Activated naive CD8-positive, alpha-beta T cell treated with anti-CD3 and anti-CD28 coated beads, Interleukin-2, amount 50 U/mL, for 24 hours (primary cell): ENCODE data around the gene WRAP53.
A peak's percentile ranks its signal among the peaks of the same experiment; 100 is the strongest.

Experiments used
- ATAC-seq: fragments of 150-1000 bp; cut with Tn5 transposase; one replicate; pipeline ENCODE4 v1.10.0; 2021
- DNase-seq: peaks from one replicate; pipeline ENCODE4 v3.0.0; 2021
- H3K27ac Mint-ChIP-seq: one replicate; pipeline ENCODE4 v1.8.0; 2021; ENCODE audit warnings: mild to moderate bottlenecking, mixed read lengths
- H3K27me3 Mint-ChIP-seq: one replicate; pipeline ENCODE4 v1.8.0; 2021; ENCODE audit warnings: mixed read lengths
- H3K36me3 Mint-ChIP-seq: one replicate; pipeline ENCODE4 v1.8.0; 2021; ENCODE audit warnings: low read depth, mixed read lengths
- H3K4me1 Mint-ChIP-seq: one replicate; pipeline ENCODE4 v1.8.0; 2021; ENCODE audit warnings: mixed read lengths
- H3K4me3 Mint-ChIP-seq: one replicate; pipeline ENCODE4 v1.8.0; 2021; ENCODE audit warnings: mild to moderate bottlenecking, moderate library complexity, mixed read lengths
- H3K9me3 Mint-ChIP-seq: one replicate; pipeline ENCODE4 v1.8.0; 2021; ENCODE audit warnings: mixed read lengths

The WRAP53 gene

GRCh38 chr17:7711051-7711755, 22.9 kb downstream of the WRAP53 start:
- no peak overlapping the region for H3K4me3 Mint-ChIP-seq
- no peak for DNase-seq
- H3K9me3 Mint-ChIP-seq, result no peaks in the 10 kb centered on the region
- ATAC-seq, result no peak
- no peaks in the 10 kb centered on the region for H3K36me3 Mint-ChIP-seq
- H3K27me3 Mint-ChIP-seq, result peaks cover 62% of the 10 kb centered on the region
- peaks cover 12% of the 10 kb centered on the region for H3K4me1 Mint-ChIP-seq
- H3K27ac Mint-ChIP-seq, result no peak overlapping the region

DNA sequence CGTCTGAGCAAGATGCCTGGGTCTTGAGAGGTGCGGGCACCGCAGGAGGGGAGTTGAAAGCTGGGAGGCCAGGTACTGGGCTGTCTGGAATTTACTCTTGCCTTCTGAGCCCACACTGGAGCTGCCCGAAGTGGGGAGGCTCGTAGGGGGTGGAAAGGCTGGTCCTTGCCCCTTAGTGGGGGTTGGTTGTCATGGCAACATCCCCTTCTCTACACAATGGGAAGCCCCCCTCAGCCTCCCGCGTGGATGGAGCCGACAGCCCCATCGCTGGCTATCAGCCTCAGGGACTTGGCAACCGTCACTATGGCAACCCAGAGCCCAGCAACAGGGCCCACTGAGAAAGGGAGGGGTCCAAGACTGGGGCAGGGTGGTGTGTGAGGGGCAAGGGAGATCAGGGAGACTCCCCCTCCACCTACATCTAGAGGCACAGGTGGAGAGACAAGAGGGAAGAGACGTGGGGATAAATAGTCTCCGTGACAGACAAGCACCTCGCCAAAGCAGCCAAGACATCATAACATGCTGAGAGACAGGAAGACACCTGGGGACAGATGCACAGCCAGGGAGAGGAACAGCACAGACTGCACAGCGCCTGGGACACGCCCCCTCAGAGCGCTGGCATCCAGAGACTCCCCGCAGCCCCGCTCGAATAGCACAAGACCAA, 24.0 kb downstream of the WRAP53 start:
- H3K4me3 Mint-ChIP-seq, result no peak overlapping the region

DNA sequence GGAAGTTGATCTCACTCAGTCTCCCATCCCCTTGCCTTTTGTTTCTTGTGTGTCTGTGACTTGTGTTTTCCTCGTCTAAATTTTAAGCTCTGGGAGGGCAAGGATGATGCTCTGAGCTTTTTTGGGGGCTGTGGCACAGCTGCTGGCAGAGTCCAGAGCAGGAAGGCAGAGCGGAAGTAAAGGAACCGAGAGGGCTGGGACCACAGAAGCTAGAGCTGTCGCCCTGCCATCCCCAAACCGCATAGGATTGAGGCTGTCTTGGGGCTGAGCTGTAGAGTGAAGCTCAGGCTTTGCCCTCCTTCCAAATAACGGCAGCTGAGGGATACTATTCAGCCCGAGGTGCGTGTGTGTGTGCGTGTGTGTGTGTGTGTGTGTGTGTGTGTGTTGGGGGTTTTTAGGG, 25.5 kb downstream of the WRAP53 start:
- ATAC-seq (no peak), DNase-seq (no peak)
- Mint-ChIP-seq H3K36me3 (no peaks in the 10 kb centered on the region), H3K9me3 (no peaks in the 10 kb centered on the region), H3K27me3 (peaks cover 66% of the 10 kb centered on the region), H3K4me1 (peaks cover 25% of the 10 kb centered on the region), H3K27ac (no peak overlapping the region), H3K4me3 (no peak overlapping the region)

More for the DNA sequence above, 24.0 kb downstream of the WRAP53 start:
- peaks cover 61% of the 10 kb centered on the region for H3K27me3 Mint-ChIP-seq
- no peaks in the 10 kb centered on the region for H3K9me3 Mint-ChIP-seq
- ATAC-seq (no peak), DNase-seq (no peak)
- H3K4me1 Mint-ChIP-seq, result peaks cover 17% of the 10 kb centered on the region
- H3K27ac Mint-ChIP-seq, result no peak overlapping the region
- H3K36me3 Mint-ChIP-seq, result no peaks in the 10 kb centered on the region

DNA sequence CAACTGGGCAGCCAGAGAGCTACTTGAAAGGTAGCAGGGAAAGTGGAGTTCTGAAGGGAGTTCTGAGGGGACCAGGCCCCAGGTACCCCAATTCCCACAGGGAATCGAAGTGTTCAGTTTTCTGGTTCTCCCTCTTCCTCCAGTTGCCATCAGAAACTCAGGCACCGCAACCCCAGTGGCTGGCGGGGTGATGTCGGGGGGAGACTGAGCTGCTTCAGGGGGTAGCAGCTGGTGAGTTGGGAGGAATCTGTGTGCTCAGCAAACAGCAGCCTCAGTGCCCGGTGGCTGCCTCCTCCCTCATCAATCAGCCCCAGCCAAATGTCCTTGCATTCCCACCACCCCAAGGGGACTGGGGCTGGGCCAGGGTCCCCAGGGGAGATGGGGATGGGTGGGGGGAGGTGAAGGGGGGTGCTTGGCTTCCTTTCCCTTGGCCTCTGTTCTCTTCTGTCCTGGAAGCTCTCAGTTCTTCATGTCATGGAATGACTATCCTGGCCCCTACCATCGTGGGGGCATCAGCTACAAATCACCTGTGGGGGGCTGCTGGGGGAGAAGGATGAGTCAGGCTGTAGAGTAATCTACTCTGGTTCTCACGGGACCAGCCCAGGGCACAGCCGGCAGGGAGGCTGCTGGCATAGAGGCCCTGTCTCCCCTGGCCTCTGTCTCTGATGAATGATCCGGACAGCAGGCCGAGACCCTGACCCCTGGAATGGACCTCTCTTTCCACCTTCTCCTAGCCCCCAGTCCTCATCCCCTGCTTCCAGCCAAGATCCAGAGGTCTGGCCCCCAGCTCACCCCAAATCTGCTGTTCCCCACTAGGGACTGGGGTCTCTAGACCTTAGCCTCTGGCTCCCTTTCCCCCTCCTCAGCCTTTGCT, 26.7 kb downstream of the WRAP53 start:
- Mint-ChIP-seq H3K27me3 (peaks cover 69% of the 10 kb centered on the region), H3K27ac (no peak overlapping the region), H3K4me3 (no peak overlapping the region), H3K36me3 (no peaks in the 10 kb centered on the region), H3K4me1 (peaks cover 25% of the 10 kb centered on the region), H3K9me3 (no peaks in the 10 kb centered on the region)
- DNase-seq, result no peak
- ATAC-seq, result no peak

- Mint-ChIP-seq H3K27me3 (peaks cover 69% of the 10 kb centered on the region), H3K36me3 (no peaks in the 10 kb centered on the region), H3K4me1 (peaks cover 16% of the 10 kb centered on the region), H3K9me3 (no peaks in the 10 kb centered on the region), H3K4me3 (no peak overlapping the region), H3K27ac (no peak overlapping the region)
- ATAC-seq (no peak), DNase-seq (no peak)
Measured at GRCh38 chr17:7715936-7716886, 27.9 kb downstream of the WRAP53 start.

- Mint-ChIP-seq H3K9me3 (no peaks in the 10 kb centered on the region), H3K36me3 (no peaks in the 10 kb centered on the region), H3K4me1 (peaks cover 13% of the 10 kb centered on the region), H3K4me3 (peak within 1 kb of the TSS; percentile 73), H3K27me3 (peaks cover 68% of the 10 kb centered on the region), H3K27ac (no peak within 1 kb of the TSS)
- ATAC-seq, result peak; percentile 76
- DNase-seq, result peak; percentile 75
Measured at GRCh38 chr17:7716901-7717755, 28.9 kb downstream of the WRAP53 start, which contains the start of gene DNAH2. Gene DNAH2, plus strand, starts transcription at chr17:7717744. Its CDS starts 1,991 bp downstream, at chr17:7719735.

DNA sequence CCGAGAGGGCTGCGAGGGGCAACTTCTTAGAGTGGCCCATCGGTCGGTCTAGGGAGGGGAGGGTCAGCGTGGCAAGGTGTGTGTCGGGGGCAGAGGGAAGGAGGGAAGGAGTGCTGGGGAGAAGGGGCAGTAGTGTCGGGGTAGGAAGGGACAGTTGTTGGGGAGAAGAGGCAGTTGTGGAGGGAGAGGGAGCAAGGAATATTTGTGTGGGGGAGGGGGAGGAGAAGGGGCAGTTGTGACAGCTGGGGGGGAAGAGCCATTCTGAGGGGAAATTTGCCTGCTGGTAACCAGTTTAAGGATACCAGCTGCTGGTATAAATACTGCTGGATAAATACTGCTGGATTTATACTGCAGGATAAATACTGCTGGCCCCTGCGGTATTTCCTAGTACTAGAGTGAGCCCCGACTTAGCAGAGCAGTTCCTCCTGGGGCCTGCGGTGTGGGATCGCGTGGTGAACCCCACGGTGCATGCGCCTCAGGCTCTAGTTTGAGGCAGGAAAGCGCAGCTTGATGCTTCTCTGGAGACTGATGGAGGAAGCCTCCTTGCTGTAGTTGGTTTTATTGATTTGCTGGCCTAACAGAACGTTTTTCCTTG, 29.6 kb downstream of the WRAP53 start:
- Mint-ChIP-seq H3K27ac (no peak overlapping the region), H3K9me3 (no peaks in the 10 kb centered on the region), H3K27me3 (peaks cover 69% of the 10 kb centered on the region), H3K36me3 (no peaks in the 10 kb centered on the region), H3K4me1 (peaks cover 13% of the 10 kb centered on the region), H3K4me3 (peak overlapping the region; percentile 73)
- DNase-seq, result no peak
- no peak for ATAC-seq

- Mint-ChIP-seq H3K36me3 (no peaks in the 10 kb centered on the region), H3K27me3 (peaks cover 63% of the 10 kb centered on the region), H3K4me1 (peaks cover 13% of the 10 kb centered on the region), H3K27ac (no peak overlapping the region), H3K4me3 (no peak overlapping the region), H3K9me3 (no peaks in the 10 kb centered on the region)
- DNase-seq, result no peak
- no peak for ATAC-seq
Measured at GRCh38 chr17:7719661-7720060, 31.4 kb downstream of the WRAP53 start.

GRCh38 chr17:7720125-7720524, 31.8 kb downstream of the WRAP53 start:
- peaks cover 62% of the 10 kb centered on the region for H3K27me3 Mint-ChIP-seq
- ATAC-seq (no peak), DNase-seq (no peak)
- no peak overlapping the region for H3K27ac Mint-ChIP-seq
- no peaks in the 10 kb centered on the region for H3K36me3 Mint-ChIP-seq
- H3K4me3 Mint-ChIP-seq, result no peak overlapping the region
- H3K9me3 Mint-ChIP-seq, result no peaks in the 10 kb centered on the region
- H3K4me1 Mint-ChIP-seq, result peaks cover 13% of the 10 kb centered on the region

GRCh38 chr17:7721612-7722011, 33.3 kb downstream of the WRAP53 start:
- DNase-seq (no peak), ATAC-seq (no peak)
- H3K27ac Mint-ChIP-seq, result no peak overlapping the region
- peaks cover 11% of the 10 kb centered on the region for H3K4me1 Mint-ChIP-seq
- no peak overlapping the region for H3K4me3 Mint-ChIP-seq
- no peaks in the 10 kb centered on the region for H3K9me3 Mint-ChIP-seq
- no peaks in the 10 kb centered on the region for H3K36me3 Mint-ChIP-seq
- peaks cover 53% of the 10 kb centered on the region for H3K27me3 Mint-ChIP-seq

DNA sequence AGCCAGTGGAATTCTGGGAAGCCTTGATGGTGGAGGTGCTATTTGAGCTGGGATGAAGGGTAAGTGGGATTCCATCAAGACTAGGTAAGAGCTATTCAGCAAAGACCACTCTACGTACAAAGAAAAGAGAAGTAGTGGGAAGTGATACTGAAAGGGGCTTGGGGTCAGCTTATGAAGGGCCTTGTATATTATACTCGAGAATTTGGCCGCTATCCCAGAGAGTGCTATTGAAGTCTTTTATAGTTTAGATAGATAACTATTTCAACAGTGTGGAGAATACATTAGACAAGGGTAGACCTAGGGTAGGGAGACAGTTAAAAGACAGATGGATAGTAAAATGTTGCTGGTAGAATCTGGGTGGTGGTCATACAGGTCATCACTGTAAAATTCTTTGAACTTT, 39.6 kb downstream of the WRAP53 start:
- no peaks in the 10 kb centered on the region for H3K4me1 Mint-ChIP-seq
- no peak overlapping the region for H3K4me3 Mint-ChIP-seq
- H3K27me3 Mint-ChIP-seq, result peaks cover 15% of the 10 kb centered on the region
- H3K9me3 Mint-ChIP-seq, result no peaks in the 10 kb centered on the region
- ATAC-seq, result no peak
- DNase-seq, result no peak
- H3K36me3 Mint-ChIP-seq, result no peaks in the 10 kb centered on the region
- no peak overlapping the region for H3K27ac Mint-ChIP-seq

DNA sequence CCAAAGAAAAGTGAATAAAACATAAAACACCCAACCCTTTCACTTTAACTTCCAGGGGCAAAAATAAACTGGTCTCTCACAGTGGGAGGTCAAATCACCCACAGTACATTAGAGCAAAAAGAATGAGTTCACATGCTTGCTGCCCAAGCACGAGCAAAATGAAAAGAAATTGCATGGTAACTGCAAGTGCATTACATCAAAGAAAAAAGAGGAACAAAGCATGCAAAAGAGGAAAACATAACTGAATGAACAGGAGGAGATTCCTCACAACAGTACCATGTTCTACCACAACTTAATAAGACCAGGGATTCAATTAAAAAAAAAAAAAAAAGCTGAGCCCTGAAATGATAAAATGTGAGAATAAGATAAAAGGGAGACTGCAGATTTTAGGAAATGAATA, 41.5 kb downstream of the WRAP53 start:
- Mint-ChIP-seq H3K9me3 (no peaks in the 10 kb centered on the region), H3K4me3 (no peak overlapping the region), H3K4me1 (no peaks in the 10 kb centered on the region), H3K27ac (no peak overlapping the region), H3K36me3 (no peaks in the 10 kb centered on the region), H3K27me3 (peaks cover 7% of the 10 kb centered on the region)
- ATAC-seq, result no peak
- no peak for DNase-seq

- no peak overlapping the region for H3K27ac Mint-ChIP-seq
- H3K9me3 Mint-ChIP-seq, result no peaks in the 10 kb centered on the region
- no peaks in the 10 kb centered on the region for H3K27me3 Mint-ChIP-seq
- H3K36me3 Mint-ChIP-seq, result no peaks in the 10 kb centered on the region
- no peak for ATAC-seq
- no peaks in the 10 kb centered on the region for H3K4me1 Mint-ChIP-seq
- no peak overlapping the region for H3K4me3 Mint-ChIP-seq
- no peak for DNase-seq
Measured at GRCh38 chr17:7732981-7733539, 44.8 kb downstream of the WRAP53 start.
